Stimulated activated CD4-positive, alpha-beta T cell treated with anti-CD3 and anti-CD28 coated beads, Interleukin-15, amount 100 ng/mL, for 24 hours (primary cell): ENCODE measurements around the gene SIRT4.
A peak's percentile ranks its signal among the peaks of the same experiment; 100 is the strongest.

Experiments
- DNase-seq: peaks from one replicate; pipeline ENCODE4 v3.0.0-alpha.2; 2020

The SIRT4 gene

GRCh38 chr12:120339256-120339655, 37.1 kb downstream of the SIRT4 start:
- DNase-seq: no peak

- DNase-seq: no peak
Measured at GRCh38 chr12:120342175-120343038, 40.3 kb downstream of the SIRT4 start.

GRCh38 chr12:120343039-120343537, 41.0 kb downstream of the SIRT4 start:
- DNase-seq: no peak

DNA sequence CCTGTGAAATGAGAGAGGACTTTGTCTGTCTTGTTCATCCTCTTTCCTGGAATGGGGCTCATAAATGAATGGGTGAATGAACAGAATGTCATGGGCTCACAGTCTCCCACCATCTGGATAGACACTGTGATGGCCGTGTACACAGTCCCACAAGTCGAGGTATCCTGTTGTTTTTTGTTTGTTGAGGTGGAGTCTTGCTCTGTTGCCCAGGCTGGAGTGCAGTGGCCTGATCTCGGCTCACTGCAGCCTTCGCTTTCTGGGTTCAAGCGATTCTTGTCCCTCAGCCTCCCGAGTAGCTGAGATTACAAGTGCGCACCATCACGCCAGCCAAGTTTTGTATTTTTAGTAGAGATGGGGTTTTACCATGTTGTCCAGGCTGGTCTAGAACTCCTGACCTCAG, 41.6 kb downstream of the SIRT4 start:
- DNase-seq: no peak

DNA sequence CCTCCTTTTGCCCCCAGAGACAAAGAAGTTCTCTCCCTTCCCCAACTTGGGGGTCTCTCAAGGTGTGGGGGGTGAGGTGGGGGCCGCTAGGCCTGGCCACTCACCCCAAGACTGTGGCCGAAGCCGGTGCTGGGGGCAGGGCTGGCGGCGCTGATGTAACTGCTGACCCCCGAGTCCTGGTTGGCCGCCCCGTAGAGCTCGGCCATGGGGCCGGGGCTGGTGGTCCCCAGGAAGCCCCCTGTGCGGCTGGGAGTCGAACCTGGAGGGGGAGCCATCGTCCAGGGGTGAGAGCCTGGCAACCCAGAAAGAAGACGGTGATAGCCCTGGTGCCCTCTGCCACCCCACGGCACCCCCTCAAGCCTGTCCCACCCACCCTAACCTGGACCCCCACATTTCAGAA, 43.9 kb downstream of the SIRT4 start:
- no peak for DNase-seq

DNA sequence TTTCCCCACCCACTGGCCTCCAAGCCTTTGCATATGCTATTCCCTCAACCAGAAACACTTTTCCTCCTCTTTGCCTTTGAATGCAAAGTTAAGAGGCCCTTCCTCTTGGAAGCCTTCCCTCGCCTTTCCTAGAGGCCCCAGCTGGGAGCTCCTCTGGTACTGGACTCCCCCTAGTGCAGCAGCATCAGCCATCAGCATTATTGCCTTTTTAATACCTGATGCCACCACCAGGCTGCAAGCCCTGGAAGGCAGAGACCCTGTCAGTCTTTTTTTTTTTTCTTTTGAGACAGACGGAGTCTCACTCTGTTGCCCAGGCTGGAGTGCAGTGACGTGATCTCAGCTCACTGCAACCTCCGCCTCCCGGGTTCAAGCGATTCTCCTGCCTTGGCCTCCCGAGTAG, 44.6 kb downstream of the SIRT4 start:
- no peak for DNase-seq

DNA sequence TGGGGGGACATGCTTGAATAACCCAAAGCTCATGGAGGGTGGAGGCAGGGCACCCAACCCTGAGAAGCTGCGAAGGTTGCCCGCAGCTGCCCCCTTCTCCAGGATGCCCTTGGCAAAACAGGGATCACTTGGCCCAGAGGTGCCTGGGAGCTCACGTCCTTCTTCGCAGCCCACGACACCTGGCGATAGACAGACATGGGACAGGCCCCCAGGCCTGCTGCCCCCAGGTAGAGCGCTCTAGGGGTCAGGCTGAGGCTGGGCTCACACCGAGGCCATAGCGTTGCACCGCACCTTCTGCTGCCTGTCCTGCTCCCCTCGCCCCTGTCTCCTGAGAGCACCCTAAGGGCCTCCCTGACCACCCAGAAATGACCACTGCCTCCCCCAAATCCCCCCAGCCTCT, 45.6 kb downstream of the SIRT4 start:
- no peak for DNase-seq

DNA sequence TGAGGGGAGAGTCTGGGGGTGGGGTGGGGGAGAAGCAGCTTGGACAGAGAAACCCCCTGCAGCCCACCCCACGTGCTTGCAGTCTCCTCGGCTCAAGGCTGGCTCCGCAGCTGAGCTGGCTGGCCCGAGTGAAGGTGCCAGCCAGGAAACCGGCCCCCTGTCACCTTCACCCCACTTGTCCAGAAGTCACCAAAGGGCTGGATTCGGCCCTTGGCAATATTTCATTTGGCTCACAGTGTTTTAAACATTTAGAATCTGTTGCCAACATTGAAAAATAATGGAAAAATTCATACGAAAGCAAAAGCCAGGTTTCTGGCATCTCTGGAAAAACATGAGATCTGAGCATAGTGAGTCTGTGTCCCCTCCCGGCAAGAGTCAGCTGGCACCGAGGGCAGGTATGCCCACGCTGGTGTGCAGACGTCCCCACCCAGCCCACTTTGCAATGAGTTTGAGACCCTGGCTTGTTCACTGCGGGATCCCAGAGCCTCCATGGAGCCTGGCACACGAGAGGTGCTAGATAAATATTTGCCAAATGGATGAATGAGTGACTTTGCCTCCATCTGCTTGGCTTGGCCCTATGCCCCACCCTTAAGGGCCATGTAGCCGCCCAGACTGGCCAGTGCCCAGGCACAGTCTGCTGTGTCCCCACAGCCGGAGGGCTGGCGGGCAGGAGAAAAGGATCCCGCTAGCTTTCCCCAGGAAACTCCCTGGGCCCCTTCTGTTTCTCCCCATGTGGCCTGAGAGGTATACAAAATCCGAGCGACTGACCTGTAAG, 48.6 kb downstream of the SIRT4 start:
- no peak for DNase-seq

DNA sequence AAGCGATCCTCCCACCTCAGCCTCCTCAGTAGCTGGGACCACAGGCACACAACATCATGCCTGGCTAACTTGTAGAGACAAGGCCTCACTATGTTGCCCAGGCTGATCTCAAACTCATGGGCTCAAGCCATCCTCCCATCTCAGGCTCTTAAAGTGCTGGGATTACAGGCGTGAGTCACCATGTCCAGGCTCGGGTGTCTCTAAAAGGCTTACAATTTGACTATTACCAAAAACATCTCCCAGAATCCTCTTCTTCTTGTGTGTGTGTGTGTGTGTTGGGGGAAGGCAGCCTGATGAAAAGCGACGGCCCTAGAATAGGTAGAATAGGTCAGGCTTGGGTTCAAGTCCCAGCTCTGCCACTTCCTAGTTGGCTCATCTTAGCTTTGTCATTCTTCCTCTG, 50.0 kb downstream of the SIRT4 start:
- no peak for DNase-seq

GRCh38 chr12:120353136-120353535, 51.0 kb downstream of the SIRT4 start:
- no peak for DNase-seq

GRCh38 chr12:120353556-120354317, 51.6 kb downstream of the SIRT4 start:
- DNase-seq: no peak

GRCh38 chr12:120356567-120357030, 54.5 kb downstream of the SIRT4 start:
- DNase-seq: peak; percentile 87

DNA sequence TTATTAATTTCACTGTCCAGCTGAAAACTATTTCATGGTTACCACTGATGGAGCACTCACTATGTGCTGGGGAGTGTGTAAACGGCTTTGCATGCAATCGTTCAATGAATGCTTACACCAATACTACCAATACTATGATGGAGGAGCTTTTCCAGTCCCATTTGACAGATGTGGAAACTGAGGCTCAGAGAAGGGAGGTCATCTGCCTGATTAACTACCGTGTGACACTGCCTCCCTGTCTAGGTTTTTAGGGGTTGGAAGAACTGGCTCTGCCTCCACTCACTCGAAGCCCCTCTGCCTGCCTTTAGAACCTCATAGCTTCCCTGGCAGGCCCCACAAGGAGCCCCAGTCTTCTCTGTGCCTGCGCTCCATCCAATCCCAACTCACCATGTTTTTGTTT, 55.0 kb downstream of the SIRT4 start:
- DNase-seq: no peak

- no peak for DNase-seq
Measured at GRCh38 chr12:120358412-120359100, 56.4 kb downstream of the SIRT4 start.

DNA sequence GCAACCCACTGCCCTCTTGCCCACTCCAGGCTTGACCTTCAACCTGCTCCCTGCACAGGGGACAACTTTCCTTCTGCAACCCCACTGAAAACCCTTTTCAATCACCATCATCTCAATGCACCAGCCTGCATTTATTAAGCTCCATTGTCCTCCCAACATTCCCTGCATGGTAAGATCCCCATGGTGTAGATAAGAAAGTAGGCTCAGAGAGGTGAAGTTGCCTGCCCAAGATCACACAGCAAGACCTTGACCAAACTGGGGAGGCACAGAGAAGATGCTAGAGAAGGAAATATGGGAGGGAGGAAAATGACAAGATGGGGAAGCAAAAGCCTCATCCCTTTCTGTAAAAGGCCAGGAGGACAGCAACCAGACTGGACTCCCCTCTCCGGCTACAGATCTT, 57.0 kb downstream of the SIRT4 start:
- DNase-seq: no peak

DNA sequence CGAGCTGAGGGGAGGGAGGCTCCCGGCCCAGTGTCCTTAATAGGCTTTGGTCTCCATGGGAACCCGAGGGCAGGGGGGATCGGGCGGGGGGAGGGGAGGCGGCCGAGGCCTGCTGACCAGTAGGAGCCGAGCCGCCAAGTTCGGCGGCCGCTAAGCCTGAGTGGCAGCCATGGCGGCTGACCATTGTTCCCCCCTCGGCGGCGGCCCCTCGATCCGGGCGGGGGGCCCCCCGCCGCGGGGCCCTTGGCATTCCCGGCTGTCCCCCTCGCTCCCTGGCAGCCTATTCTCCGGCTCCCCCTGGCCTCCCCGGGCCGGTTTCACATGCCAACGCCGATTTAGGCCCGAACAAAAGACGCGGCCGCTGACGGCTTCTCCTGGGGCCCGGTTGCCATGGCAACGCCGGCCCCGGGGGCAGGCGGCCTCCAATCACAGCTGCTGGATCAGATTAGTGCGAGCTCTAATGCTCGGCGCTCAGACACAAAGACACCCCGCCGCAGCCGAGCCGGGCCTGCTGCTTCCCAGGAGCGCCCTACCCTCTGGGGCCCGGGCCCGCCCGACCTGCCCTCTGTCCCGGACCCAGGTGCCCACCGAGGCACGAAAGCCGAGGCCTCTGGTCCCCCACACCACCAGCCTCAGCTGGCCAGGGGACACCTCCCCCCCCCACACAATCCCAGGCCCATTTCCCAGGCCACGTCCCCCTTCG, 59.5 kb downstream of the SIRT4 start:
- peak; percentile 21 for DNase-seq
